ENCODE data around the gene TTLL13.

TTLL13 gene, protein sequence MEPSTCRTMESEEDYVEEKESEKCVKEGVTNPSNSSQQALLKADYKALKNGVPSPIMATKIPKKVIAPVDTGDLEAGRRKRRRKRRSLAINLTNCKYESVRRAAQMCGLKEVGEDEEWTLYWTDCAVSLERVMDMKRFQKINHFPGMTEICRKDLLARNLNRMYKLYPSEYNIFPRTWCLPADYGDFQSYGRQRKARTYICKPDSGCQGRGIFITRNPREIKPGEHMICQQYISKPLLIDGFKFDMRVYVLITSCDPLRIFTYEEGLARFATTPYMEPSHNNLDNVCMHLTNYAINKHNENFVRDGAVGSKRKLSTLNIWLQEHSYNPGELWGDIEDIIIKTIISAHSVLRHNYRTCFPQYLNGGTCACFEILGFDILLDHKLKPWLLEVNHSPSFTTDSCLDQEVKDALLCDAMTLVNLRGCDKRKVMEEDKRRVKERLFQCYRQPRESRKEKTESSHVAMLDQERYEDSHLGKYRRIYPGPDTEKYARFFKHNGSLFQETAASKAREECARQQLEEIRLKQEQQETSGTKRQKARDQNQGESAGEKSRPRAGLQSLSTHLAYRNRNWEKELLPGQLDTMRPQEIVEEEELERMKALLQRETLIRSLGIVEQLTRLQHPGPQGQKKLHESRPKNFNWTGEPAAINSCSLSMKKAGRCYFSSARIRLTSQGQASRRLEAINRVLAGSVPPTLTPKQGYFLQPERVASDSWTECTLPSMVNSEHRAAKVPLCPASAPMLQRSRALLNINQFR

DNA sequence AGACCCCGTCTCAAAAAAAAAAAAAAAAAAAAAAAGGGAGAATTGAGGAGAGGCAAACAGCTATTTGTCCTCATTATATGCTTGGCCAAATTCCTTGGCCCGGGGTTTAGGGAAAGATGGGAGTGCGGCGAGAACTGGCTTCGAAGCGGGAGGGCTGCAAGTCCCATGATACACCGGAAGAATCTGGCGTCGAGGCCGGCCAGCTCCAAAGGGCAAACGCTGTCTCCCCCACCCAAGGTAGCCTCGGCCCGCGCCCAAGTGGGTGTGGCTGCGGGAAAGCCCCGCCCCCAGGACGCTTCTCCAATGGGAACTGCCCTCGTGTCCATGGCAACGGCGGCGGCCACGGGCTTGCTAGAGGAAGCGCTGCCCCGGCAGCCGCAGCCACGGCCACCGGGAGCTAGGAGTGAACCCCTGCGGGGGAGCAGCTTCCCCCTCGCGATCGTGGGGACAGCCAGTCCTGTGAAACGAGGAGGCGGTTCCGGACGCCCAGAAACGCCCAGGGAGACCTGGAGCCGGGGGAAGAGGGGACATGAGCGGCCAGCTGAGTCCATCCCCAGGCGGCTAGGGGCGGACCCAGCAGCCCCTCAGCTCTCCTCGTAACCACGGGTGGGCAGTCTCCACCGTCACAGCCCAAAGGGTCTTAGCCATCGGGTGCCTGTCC, at the start of gene TTLL13:
TSS of gene TTLL13 (plus strand) at position 354 of the 661 bp plus-strand sequence. CDS start 1,075 bp downstream, outside the sequence.
- peak; percentile 94 for DNase-seq

DNA sequence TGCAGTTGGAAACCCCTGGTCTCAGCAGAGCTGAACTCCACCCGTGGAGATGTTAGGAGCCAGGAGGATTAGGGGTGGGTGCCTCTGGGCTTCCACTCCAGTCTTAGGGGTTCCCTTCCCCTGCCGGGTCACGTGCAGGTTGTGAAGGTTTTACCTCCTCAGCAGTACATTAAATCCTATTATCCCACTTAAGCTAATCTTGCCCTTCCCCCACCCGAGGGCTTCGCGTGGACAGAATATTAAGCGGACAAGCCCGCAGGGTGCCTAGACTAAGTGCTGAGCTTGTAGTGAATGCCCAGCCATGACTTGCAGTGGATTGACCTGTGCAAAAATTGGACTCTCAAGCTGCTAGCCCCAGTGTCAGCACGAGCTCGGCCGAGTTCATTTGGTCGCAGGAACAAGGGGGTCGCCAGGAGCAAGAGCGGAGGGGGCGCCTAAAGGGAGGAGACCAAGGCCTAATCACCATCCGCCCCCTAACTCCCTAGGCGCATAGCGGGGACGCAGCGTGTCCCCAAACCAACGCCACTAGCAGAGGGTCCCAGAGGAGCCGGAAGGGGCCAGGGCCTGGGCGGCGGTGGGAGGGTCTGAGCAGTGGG, 48.7 kb upstream of the TTLL13 start:
- DNase-seq = peak; percentile 20

DNA sequence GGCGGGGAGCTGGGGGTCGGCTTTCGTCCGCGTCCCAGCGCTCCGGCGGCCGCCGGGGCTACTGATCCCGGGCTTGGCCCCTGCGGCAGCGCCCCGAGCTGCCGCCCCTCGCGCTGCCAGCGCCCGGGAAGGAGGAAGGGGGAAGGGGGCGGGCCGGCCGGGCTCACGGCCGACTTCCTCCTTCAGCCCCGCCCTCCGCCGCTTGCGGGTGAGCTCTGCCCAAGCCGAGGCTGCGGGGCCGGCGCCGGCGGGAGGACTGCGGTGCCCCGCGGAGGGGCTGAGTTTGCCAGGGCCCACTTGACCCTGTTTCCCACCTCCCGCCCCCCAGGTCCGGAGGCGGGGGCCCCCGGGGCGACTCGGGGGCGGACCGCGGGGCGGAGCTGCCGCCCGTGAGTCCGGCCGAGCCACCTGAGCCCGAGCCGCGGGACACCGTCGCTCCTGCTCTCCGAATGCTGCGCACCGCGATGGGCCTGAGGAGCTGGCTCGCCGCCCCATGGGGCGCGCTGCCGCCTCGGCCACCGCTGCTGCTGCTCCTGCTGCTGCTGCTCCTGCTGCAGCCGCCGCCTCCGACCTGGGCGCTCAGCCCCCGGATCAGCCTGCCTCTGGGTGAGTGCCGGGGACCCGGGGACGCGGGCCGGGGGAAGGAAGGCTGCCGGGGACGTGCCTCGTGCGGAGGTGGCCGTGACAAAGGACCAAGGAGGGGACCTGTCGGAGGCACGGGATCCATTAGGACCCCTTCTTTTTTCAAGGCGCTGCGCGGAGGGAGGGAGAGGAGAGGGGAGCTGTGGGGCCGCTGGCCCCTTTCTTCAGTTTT, 48.0 kb upstream of the TTLL13 start, which contains the start of gene SEMA4B:
TSS of gene SEMA4B (plus strand) at position 201 of the 814 bp plus-strand sequence. CDS start at position 450, 249 bp downstream.
- DNase-seq = peak; percentile 82

- DNase-seq = no peak
These were observed 47.4 kb upstream of the TTLL13 start for GRCh38 chr15:90201944-90202375.

DNA sequence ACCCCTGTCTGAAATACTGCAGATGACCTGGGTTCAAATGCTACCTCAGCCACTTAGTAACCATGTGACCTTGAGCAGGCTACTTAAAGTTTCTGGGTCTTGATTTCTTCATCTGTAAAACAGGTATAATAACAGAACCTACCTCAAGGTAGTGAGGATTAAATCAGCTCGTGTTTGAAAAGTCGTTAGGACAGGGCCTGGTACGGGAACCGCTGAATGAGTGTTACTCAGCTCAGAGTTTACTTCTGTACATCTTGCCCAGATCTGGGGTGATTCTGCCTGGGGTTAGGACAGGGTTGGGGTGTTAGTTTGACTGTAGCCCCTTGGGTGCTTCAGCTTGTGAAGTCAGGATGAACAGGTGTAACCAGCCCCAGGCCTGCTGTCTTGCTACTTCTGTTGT, 46.4 kb upstream of the TTLL13 start:
- DNase-seq = no peak

DNA sequence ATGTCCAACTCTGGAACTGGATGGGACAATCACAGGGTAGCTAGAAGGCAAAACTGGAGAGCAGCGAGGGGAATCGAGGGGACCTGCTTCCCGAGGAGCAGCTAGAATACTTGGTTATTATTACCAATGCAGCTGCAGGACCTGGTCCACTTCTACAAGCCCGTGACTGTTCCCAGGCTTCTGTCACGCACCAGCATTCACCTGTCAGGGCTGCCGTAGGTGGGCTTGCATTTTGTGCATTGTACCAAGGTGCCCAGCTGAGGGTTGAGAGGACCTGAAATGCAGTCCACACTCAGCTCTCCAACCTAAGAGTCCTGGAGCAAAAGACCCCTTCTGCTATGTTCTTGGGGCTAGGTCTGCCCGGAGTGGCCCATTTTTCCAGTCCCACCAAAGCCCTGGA, 45.9 kb upstream of the TTLL13 start:
- DNase-seq = no peak

- peak; percentile 80 for DNase-seq
These were observed 45.4 kb upstream of the TTLL13 start for GRCh38 chr15:90203922-90204321.

DNA sequence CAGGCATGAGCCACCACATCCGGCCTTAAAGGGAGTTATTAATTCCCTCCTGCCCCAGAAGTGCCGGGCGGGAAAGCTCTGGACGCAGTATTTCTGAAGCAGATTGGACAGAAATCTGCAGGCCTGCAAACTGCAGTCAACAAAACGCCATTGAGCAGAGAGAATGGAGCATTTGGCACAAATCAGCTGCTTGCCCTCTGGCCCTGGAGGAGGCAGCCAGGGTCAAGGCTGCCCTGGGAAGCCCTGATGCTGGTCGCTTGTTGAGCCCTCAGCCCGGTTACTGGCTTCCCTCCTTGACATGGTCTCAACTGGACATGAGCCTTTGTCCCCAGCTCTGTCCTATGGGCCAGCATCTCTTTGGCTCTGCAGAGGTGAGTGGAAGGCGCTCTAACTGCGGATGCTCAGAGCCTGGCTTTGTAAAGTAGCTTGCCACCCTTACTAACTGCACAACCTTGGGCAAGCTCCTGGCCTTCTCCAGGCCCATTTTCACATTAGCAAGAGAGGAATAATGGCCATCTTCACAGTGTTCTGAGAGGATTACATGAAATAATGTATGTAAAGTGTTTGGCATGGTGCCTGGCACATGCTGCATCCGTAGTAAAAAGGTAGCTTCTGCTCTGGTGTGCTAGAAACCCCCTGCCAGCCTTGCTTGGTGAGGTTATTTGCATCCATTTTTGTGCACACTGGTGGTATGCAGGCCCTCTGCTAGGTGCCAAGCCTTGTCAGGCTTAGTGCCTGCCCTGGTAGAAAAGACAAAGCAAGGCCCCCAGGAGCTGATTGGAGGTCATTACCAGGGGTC, 44.1 kb upstream of the TTLL13 start:
- no peak for DNase-seq

- DNase-seq = no peak
These were observed 43.5 kb upstream of the TTLL13 start for GRCh38 chr15:90205886-90206285.

DNA sequence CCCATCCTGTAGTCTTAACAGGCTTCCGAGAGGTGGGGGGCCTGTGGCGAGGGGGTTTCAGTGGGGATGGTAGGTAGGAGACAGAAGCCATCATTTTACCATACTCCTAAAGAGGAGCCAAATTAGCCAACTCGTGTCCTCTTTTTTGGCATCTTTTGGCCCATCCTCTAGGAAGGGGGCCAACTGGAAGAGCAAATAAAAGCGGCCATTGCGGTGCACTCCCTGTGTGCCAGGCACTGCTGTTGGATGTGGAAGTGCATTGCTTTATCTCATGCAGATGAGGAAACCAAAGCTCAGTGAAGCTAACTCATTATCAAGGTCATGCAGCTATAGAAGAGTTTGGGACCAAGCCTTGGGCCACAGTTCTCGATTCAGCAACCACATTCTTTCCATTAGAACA, 42.1 kb upstream of the TTLL13 start:
- no peak for DNase-seq

GRCh38 chr15:90208356-90208755, 41.0 kb upstream of the TTLL13 start:
- no peak for DNase-seq

DNA sequence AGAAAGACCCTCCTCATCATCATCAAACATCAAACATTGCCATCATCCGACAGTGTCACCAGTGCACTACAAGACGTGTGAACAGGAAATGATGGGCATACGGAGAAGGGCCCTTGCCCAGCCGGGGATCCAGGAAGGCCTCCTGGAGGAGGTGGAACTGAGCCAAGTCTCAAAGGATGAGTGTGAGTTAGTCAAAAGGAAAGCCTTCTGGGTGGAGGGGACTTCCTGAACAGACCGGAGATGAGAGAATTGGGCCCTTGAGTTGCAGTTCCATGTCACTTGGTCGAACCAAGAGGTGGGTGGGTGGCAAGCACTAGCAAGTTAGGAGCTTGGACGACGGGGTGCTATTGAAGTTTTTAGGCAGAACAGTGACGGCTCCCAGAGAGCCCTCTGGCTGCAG, 39.8 kb upstream of the TTLL13 start:
- no peak for DNase-seq

DNA sequence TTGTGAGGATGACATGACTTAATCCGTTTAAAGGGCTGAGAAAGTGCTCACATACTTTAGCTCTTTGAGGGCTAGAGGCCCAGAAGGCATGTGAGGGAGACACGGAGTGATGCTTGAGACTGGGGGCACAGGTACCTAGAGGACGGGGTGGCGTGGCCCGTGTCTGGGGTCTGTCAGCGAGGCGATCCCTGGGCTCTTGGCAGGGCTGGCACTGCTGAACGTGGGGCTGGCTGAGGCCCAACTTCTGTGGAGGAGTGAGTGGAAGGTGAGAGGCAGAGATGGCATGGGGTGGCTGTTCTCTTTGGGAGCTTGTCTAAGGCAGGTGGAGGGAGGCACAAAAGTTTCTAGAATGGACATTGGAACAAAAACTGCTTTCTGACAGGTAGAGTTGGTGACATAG, 38.8 kb upstream of the TTLL13 start:
- DNase-seq = no peak

GRCh38 chr15:90211009-90211408, 38.3 kb upstream of the TTLL13 start:
- DNase-seq = no peak

DNA sequence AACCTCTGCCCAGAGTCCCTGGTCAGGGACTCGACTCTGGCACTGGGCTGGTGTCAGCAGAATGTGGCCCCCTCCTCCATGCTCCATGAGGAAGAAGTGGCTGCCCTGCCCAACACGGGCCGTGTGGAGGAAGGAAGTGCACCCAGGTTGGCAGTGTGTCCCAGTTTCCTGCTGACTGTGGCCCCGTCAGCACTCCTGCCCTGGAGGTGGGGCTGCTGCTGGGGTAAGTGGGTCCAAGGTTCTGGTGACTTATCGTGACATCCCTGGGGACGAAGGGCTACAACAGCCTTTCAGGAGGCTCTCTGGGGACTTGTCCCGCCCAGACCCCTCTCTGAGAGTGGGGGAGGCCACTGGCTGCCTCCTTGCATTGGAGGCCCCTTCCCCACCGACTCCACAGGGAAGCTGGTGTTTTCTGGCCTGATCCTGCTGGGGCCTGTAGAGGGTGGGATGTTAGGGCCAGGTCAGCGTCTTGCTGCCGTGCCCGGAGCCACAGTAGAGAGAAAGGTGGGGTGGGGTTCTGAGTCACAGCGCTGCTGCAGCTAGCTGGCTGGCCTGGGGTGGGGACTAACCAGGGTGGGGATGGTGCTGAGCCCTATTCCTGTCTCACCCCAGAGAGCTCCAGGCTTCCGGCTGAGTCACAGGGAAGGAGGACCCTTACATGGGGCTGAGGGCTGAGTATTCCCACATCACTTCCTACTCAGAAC, 37.8 kb upstream of the TTLL13 start:
- no peak for DNase-seq

- DNase-seq = no peak
These were observed 36.9 kb upstream of the TTLL13 start for GRCh38 chr15:90212221-90213098.

DNA sequence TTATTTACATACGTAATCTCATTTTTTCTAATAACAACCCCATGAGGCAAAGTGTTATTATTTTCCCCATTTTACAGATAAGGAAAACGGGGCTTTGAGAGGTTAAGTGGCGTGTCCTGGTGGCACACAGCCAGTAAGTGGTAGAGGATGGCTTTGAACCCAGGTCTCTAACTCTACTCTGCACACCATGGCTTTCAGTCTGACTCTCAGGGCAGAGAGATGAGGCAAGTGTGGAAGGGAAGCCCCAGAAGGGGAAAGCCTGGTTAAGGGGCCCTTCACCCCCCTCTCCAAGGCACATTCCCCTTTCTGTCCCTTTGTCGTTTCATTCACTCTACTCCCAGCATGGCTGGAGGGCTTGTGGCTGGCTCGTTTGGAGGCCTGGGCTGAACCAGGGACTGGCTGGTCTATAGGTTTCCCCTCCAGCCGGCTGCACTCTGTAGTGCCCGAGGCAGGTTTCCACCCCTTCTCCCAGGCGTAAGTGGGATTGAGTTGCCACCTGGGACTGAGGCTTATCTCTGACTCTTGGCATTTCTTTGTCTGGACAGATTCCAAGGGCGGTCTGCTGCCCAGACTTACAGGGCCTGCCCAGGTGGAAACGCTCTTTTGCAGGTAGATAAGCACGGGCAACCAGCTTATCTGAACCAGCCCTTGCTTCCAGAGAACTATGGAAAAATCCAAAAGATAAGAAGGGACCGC, 36.1 kb upstream of the TTLL13 start:
- DNase-seq = no peak

DNA sequence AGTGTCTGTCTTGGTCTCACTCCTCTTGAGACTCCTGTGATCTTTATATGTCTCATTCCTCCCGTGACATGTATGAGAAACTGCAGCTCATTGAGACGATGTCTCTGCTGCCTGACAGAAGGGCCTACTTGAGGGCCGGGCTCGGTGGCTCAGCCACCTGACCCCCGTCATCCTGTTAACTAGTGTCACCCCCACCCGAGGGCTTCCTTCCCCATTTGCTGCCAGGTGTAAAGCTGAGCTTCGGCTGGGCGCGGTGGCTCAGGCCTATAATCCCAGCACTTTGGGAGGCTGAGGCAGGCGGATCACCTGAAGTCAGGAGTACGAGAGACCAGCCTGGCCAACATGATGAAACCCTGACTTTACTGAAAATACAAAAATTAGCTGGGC, 35.5 kb upstream of the TTLL13 start:
- no peak for DNase-seq
